Right renal cortex interstitium (tissue), 3 donors: ENCODE measurements around the gene MECP2. TPM values are rescaled to one million over a fixed set of nuclear protein-coding genes. Genes with fewer than 3 reads are reported as not detected.

Source experiments
- DNase-seq, 3 donors: peaks; one replicate each; pipeline ENCODE4 v3.0.0-alpha.2; 2013; ENCODE audit warnings: low read depth in 3 of 3, low spot score in 2 of 3
- polyA plus RNA-seq, 3 donors: library from polyadenylated mRNA; unstranded; fragments of 120-200 nt; gene quantifications; one replicate each; pipeline ENCODE4 v1.2.1, GENCODE V29; 2013; ENCODE audit not compliant: insufficient read length in 3 of 3

Gene MECP2
- polyA plus RNA-seq, 3 donors: 23.6 to 27.9 (median 27.4) TPM

DNA sequence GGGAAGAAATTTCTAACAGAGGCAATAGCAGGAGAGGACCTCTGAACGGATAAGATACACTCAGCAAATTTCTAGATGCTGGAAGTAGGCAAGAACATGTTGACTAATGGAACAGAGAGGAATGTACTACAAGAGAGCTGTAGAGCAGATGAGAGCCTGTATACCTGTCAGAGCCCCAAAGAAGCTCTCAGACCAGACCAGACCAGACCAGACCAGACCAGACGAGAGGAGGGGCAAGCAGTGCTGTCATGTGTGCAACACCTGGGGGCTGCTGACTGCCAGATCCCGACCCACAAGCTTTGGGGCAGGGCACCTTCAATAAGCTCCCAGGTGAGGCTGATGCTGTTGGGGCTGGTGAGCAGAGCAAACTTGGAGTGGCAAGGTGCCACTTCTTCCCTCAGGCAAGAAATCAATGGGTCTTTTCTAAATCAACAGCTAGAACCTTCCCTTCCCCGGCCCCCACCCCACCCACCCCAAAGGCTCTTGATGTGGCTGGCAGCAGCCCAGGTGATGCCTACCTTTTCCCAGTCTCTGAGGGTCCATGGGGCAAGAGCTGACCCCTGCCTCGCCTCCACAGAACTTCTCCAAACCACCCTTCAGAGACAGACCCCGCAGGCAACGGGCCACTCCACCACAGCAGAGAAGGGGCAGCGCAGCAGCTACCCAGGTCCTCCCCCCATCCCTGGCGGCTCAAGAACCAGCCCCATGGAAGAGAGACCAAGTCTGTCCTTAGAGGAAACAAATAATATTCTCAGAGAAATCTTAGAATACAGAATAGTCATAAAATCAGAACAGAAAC lies 32.7 kb downstream of the MECP2 start:
- DNase-seq: no peak

DNA sequence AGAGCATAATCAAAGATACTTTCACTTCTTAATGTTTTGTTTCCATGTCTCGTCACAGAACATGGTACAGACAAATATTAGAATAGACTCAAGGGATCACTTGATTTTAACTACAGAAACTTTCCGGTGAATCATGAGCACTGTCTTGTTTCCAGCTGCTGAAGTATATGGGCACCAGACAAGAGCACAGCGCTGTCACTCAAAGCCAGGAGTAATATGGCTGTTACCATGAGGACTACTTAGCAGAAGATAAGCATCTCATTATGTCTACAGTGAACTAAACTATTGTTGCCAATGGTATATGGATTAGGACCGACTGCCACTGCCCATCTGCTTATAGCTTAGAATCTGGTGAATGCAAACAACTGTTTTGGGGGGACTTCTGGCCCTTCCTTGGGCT lies 34.3 kb downstream of the MECP2 start:
- no peak for DNase-seq

DNA sequence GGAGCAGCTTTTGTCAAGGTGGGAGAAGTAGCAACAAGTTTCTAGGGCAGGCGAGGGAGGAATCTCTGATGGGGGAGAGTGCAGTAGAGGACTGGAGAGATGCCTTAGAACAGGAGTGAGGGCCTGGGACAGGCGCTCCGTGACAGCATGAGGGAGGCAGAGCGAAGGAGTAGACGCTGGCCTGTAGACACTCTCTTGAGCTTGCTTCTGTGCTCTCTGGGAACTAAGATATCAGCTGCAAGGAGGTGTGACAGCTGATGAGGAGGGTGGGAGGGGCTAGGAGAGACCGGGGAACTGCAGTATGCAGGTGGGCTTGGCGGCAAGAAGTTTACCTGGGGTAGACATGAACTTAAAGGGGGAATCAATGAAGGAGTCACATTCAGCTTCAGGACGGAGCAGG lies 35.7 kb downstream of the MECP2 start:
- DNase-seq: no peak

DNA sequence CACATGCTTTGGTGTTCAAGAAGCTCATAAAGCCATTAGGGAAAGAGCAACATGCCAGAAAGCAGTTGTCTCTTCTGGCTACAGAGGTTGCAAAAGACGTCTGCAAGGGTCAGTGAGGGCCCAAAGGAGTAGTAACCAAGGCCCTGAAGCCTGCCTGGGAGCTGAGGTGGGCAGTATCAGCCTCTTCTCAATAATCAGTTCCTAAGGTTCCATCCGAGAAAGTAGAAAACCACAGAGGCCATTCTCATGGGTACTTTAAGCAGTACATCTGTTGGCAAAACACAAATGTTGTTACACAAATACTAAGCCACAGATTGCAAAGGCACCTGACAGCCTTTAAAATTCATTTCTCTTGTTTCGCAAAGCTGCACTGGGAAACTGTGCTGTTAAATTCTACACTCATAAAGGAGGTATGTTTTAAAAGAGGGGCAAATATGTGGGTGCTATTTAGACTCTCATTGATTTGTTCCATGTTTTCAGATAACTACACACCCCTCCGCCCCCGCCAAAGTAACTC lies 37.7 kb downstream of the MECP2 start:
- DNase-seq: no peak

DNA sequence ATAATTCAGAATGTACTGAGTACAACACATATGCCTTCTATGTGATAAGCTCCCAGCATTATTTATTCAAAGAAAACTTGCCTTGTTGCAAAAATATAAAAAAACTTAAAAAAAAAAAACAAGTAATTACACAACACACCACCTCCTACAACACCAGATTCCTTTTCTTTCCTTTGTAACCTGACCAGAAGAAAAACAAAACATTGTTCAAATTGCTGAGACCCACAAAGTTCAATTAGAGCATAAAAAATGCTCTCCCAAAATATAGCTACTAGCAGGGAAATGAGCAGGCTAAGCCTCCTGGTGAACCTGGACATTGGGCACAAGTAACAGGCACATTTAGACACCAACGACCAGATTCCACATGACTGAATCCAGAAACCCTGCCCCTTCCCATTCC lies 38.3 kb downstream of the MECP2 start:
- no peak for DNase-seq

DNA sequence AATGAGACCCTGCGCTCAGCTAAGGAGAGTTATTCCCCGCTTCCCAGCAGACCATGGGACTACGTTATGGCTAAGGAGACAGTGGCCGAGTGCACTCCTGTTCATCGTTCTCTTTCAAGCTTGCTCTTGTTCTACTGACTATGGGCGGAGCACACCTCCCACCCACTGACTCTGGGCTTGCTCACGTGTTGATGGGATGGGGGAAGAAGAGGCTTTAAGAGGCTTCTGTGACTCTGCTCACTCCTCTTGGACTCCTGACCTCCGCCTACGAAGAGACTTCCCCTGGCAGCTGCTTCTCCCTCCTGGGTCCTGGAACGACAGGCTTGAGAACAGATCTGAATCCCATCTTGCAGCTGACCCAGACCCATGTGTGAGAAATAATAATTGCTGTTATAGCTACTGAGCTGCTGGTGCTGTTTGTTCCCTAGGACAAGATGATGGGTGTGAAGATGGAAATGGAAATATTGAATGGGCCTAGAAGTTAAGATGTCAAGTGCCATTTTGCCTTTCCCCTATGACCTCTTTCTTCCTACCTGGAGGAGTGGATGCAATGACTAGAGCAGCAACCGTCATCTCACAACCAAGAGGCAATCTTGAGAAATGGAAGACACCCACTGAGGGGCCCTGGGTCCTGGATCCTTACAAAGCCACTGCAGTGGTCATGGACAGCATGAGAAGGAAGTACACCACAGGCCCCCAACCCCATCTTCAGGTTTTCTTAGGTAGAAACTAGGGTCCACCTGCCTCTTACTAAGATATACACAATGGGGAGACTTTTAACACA lies 39.1 kb downstream of the MECP2 start:
- DNase-seq: no peak

DNA sequence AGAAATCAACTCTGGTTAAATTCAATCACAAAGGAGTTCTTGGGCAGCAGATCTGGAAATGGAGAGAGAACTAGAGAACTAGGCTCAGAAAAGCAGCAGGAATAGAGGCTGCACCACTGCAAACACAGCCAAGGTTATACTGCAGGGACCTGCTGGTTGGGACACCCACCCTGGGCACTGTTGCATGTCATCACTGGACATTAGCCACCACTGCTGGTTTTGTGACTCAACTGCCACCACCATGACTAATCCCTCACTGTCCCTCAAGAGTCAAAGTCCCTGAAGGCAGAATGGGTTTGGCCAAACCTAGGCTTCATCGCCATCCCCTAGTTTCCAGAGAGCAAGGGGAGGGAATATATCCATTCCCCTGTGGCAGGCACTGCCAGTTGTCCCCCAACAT lies 39.7 kb downstream of the MECP2 start:
- DNase-seq: no peak

DNA sequence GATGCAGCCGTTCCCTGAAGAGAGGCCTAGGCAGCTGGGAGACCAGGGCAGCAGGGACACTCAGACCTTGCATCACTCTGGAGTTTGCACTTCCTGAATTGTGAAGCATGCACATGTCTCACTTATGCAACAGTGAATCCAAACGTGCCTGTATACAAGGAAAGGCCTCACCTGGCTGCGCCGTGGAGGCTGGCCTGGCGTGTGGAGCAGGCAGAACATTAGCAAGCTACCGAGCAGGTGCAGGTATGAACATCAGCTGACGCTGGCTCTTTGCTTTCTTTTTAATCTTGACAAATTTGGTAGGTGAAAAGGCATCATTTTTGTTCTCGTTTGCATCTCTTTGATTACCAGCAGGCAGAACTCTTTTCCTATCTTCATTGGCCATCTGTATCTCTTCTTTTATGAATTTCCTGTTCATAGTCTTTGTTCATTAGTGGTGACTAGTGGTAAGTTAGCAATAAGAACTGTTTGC lies 40.7 kb downstream of the MECP2 start:
- DNase-seq: no peak

DNA sequence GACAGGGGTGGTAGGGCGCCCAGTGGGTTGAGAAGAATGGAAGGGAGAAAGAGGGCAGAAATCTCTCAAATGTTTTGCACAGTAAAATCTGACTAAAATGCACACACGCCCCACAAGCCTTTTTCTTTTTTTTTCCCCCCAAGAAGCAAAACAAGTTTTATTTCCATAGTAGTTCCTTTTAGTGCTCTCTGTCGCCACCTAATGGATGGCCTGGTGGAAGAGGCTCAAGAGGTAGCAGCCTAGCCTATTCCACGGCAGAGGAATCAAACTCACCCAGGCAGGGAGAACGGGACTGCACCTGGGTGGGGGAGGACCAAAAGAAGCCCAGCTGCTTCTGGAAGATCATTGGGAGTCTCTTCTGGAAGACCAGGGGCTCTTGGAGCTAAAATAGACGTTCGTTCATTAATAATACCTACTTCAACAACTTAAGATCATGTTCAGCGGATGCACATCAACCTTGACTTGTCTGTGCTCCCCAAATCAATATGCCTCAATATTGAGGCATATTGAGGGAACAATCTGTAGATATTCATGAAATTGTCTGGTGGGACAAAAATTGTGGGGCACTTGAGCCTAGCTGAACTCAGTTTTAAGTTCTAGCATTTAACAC lies 46.2 kb downstream of the MECP2 start:
- DNase-seq: peak in 2 of 3 donors; percentile 32 to 41

DNA sequence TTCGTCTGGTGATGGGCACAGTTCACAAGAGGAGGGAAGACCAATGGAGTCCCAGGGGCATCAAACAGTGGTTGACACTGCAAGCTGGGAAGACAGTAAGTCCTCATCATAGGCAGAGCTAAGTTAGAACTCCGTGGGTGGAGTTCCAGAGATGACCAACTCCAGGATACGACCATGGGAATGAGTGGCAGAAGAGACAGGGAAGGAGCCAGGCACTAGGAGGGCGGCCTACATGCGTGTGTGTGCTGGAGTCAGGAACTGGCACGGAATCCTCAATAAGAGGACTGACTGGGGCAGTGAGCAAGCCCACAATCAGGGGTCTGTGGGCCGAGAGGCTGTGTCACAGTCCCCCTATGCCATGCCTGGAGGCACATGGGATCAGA lies 47.4 kb downstream of the MECP2 start:
- DNase-seq: no peak

DNA sequence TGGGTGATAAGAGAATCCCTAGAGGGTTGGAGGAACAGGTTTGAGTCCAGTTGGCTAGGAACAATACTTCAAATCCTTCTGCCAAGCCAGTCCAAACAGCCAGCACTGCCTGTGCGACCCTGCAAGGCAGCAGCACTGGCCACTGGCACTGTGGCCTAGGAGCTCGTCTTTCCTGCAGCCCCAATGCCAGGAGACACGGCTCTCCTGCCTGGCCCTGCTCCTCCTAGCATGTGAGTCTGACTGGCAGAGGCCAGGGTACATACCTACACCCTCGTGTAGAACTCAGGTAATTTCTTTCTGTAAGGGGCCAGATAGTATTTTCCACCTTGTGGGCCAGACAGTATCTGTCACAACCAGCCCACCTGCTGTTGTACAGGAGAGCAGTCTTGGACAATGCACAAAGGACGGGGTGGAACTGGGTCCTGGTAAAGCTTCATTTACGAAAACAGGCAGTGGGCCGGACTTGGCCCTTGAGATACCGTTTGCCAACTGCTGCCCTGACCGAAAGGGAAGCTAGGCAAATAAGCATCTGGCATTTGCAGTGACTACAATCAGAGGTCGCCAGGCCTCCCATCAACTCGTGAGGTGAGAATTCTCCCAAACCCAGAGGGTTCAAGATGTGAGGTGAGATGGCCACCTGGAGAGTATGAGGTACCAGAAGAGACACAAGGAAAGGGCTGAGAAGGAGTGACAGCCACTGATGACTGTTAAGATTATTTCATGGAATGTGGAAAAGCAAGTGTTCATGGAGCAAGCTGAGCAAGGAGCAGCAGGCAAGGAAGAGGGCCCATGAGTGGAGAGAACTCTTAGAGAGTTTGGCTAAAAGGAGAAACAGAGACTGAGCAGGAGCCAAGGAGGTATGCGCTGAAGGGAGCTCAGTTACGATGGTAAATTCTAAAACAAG lies 48.1 kb downstream of the MECP2 start:
- DNase-seq: no peak

DNA sequence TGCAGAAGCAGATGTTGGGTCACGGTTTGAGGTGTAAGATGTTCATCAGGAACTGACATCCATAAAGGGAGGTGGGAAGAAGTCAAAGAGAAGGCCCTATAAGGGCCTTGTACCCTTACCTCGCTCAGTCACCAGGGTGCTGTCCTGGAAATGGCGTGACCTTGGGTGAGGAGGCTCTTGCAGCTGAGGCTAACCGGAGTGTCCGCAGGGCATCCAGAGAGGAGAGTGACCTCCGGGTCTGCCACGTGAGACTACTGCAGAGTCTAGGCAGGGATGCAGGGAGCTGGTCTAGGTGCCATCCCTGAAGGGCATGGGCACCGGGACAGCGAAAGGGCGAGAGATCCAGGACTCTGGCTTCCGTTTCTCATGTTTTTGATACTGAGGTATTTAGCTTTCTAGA lies 49.1 kb downstream of the MECP2 start:
- no peak for DNase-seq

DNA sequence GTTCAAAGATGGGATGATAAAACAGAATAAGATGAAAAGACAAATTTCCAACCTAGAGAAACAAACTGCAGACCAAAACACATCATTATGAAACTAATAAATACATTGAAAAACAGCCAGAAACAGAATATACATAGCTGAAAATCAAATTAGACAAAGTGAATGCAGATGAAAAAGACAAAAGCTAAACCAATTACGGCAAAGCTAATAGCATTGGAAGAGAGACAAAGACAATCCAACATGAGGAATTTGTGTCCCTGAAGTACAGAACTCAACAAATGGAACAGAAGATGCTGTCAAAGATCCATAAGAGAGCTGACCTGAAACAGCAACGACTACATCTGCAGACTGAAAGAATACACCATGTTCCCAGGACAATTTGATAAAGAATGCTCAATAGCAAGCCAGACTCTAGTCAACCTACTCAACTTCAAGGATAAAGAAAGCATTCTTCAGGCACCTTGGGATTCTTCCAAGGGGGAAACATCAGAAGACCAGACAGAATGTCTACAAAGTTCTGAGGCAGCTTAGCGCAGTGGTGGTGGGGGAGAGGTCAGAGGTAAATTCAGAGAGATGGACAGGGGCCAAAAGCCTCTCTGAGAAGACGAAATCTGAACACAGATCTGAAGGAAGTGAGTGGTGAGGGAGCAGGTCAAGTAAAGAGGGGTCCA lies 50.4 kb downstream of the MECP2 start:
- no peak for DNase-seq

DNA sequence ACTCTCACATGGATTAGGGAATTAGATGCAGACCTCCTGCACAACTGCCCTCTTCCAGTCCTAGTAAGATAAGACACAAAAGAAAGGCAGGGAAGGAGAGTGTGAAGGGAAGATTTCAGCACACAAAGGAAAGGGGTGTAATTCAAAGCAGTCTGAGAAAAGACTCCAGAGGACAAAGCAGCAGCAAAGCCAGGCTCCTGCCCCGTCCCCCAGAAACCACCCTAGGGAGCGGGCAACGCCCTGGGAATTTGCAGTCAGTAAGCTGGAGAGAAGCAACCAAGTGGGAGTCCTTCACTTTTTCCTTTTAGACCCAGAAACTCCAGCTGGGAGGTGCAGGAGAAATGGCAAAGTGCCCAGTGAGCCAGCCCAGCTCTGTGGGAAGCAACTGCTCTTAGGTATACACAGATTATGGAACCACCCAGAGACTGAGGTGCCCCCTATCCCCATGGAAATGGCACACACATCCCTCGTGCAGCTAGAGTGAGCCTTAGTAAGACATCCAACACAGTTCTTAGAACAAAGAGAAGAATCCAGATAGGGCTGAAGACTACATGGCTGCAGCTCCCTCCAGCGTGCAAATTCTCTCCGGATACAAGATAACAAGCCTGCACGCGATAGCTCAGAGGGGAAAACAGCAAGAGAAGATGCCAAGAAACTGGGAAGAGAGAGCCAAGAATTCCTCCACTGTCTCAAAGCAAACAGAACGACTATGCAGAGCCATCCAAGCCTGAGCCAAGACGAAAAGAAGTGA lies 51.3 kb downstream of the MECP2 start:
- DNase-seq: no peak

DNA sequence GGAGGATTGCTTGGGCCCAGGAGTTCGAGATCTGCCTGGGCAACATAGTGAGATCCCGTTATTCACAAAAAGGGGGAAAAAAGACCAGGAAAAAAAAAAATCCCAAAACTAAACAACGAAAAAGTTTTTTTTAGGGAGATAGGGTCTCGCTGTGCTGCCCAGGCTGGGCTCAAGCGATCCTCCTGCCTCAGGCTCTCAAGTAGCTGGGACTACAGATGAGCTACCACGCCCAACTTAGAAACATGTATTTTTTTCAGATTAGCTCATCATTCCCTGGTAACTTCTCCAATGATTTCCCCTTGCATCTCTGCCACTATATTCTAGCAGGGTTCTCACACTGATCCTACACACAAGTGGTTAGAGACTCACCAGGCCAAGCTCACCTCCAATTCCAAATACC lies 53.4 kb downstream of the MECP2 start:
- DNase-seq: no peak

DNA sequence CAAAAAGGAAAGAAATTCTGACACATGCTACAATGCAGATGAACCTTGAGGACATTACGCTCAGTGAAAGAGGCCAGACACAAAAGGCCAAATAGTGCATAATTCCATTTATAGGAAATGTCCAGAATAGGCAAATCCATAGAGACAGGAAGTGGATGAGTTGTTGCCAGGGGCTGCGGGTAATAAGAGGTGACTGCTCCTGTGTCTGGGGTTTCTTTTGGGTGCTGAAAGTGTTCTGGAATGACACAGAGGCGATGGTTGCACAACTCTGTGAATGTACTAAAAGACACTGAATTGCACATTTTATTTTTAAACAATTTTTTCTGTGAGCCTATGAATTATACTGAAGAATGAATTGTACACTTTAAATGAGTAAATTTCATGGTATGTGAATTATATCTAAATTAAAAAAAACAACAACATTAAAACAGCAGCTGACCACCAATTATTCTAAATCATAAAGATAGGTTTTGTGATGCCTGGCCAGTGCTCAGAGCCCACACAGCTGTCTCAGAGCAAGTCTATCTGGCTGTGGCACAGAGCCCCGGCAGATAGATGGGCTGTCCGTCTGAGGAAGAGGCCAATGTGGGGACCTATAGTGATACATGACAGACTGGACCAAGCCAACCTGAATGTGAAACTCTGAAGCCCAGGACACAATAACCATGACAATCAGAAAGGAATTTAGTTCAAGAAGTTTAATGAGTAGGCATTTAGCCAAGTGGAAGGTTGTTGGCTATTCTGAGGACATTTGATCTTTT lies 54.3 kb downstream of the MECP2 start:
- DNase-seq: no peak

DNA sequence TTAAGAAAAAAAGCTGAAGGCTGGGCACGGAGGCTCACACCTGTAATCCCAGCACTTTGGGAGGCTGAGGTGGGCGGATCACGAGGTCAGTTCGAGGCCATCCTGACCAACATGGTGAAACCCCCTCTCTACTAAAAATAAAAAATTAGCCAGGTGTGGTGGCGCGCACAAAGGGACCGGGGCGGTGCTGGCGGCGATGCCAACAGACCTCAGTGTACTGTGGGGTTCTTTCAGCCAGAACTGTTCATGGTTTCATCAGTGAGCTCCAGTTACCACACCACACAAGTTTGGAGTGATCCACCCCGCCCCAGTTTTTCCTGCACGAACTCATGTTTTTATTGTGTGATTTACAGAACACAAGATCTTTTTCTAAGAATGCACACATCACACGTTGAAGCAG lies 56.7 kb downstream of the MECP2 start:
- DNase-seq: no peak

DNA sequence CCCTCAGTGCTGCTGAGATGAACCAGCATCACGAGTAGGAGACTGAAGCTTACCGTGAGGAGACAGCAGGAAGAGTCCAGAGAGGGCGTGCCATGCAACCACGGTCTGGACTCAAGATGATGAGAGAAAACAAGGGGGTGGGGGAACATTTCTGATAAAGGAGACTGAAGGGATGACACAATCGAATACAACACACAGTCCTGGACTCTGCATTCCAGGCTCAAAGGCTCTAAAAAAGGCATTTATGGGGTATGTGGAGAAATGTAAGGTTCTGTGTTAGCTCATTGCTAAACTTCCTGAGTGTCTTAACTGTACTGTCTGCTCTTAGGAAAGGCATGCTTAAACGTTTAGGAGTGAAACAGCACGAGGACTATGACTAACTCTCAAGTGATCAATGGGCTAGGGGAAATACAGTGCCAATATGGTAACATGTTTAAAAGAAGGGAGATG lies 57.2 kb downstream of the MECP2 start:
- DNase-seq: no peak
